AG09319 (cell line): ENCODE measurements around the gene SHC2.

Experiments used
- DNase-seq: peaks from one replicate; pipeline ENCODE4 v3.0.0-alpha.2; 2010; ENCODE audit warnings: low read depth; ENCODE audit errors: extremely low read depth
- CTCF ChIP-seq: IDR thresholded peaks from 2 replicates; pipeline ENCODE4 v1.5.1; 2011; ENCODE audit warnings: low read depth, mild to moderate bottlenecking, inconsistent platforms, low read length, moderate library complexity

The SHC2 gene

GRCh38 chr19:422213-422916 lies 38.5 kb downstream of the SHC2 start:
- TF ChIP-seq CTCF = no peak
- DNase-seq = no peak

GRCh38 chr19:419721-420515 lies 40.9 kb downstream of the SHC2 start:
- TF ChIP-seq CTCF = no peak
- no peak for DNase-seq

- DNase-seq = no peak
- no peak for TF ChIP-seq CTCF
Measured at GRCh38 chr19:418761-419671, 41.8 kb downstream of the SHC2 start.

GRCh38 chr19:416416-416815 lies 44.4 kb downstream of the SHC2 start:
- TF ChIP-seq CTCF = no peak
- DNase-seq = no peak

GRCh38 chr19:415292-415691 lies 45.5 kb downstream of the SHC2 start:
- no peak for DNase-seq
- no peak for TF ChIP-seq CTCF

GRCh38 chr19:413756-414420 lies 46.9 kb downstream of the SHC2 start:
- TF ChIP-seq CTCF = no peak

More at GRCh38 chr19:413756-414420, 46.9 kb downstream of the SHC2 start:
- DNase-seq = no peak
